ENCODE data around the gene FTO.

FTO gene

DNA sequence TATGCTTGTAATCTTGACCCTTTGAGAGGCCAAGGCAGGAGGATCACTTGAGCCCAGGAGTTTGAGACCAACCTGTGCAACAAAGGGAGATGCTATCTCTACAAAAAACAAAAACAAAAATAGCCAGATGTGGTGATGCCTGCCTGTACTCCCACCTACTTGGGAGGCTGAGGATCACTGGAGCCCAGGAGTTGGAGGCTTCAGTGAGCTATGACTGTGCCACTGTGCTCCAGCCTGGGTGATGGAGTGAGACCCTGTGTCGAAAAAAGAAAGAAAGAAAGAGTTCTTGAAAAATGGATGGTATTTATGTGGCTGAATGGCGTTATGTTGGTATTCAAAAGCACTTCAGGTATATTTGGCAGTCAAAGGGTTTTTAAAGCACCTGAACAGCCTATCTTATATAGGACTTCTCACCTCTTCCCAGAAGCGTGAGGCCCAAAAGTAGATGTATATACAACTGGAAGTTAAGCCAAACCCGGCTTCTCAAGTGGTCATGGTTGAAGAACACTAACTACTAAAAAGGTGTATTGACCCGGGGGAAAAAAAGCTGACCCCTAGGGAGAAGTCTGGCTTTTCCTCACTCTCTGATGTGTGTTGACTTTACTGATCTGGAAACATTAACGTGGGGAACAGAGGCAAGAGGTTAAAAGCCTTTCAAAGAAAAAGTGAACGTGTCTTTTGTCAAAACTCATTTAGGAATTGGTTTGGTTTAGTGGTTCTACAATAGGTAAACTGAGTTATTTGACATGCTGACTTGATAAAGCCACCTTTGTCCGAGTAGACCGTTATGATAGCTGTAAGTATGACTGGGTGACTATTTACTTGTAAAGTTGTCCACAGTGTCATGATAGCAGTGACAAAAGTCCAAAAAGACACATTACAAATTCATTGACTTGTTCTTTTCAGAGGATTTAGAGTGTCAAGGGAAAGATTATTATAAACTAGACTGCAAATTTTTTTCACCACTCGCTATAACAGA, 399.2 kb downstream of the FTO start:
- DNase-seq, result no peak

GRCh38 chr16:54106057-54106456, 402.1 kb downstream of the FTO start:
- no peak for DNase-seq

DNA sequence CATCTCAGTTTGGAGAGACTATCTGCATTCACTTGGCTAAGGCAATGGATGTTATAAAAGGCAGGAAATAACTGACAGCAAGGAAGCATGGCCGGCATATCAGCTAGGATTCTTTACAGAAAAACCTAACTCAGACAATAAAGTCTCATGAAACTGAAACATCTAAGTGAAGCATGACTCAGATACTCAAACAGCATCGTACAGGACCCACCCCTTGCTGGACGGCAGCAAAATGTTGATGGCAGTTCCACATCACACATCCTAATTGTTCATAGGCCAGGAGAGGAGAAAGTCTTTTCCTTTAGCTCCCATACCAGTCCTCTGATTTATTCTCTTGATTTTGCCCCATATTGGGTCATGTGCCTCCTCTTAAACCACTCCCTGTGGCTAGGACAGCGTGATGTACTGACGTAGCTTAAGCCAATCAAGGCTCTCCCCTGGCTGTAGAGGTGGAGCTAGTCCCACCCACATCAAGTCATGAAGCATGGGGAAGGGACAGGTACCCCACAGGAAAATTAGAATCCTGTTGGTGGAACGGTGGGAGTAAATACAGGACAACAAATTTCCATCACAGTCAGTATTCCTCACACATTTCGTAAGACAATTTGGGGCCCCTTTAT, 403.7 kb downstream of the FTO start:
- no peak for DNase-seq

- no peak for DNase-seq
Observed at GRCh38 chr16:54110016-54110981, 406.3 kb downstream of the FTO start.

DNA sequence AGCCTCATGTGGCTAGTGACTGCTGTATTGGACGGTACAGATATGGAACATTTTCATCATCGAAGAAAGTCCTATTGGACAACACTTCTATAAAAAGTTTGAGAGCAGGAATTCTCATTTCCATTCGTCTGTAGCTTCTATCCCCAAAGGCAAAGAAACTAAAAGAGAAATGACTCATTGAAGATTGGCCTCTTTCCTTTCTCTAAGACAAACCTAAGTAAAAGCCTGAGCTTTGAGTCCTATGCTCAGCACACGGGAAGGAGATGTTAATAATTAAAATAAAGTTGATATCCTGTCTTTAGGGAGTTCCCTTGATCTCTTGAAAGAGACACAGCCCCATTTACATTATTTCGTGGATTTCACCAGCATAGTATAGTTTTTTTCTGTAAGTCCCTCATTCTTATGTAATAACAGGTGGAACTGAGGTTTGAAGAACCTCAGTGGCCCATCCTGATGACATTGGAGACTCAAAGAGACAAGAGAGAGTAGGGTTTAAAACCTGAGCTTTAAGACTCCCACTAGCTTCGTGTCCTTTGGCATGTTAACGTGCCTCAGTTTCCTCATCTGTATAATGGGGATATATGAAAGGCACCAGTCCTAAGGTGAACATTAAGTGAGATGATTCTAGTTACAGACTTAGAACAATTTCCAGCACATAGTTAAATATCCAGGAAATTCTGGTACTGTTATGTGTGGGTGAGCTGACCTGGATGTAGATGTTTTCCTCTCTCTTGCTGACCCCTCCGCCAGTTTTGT, 408.7 kb downstream of the FTO start:
- no peak for DNase-seq

- DNase-seq, result no peak
Observed at GRCh38 chr16:54115558-54115957, 411.6 kb downstream of the FTO start.

DNA sequence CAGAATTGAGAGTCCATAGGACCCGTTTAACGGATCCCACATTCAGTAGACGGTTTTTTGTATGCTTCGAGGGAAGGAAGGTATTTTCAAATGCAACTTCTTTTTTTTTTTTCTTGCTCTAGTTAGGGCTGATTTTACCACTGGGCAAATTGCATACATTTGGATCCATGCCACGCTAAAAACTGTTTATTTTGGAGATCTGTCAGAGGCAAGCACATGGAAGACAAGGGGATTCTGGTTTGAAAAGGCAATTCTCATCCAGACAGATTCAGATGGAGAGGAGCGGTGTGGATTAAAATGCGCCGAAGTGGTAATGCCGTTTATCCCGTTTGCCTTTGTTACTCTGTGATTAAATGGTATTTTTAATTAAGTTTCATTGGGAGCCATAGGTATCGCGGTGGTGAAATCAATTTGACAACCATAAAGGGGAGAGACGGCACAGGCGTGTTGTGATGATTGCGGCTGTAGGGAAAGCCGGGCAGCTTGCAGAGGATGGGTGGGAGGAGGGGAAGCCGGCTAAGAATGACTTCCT, 412.2 kb downstream of the FTO start:
- DNase-seq, result no peak

DNA sequence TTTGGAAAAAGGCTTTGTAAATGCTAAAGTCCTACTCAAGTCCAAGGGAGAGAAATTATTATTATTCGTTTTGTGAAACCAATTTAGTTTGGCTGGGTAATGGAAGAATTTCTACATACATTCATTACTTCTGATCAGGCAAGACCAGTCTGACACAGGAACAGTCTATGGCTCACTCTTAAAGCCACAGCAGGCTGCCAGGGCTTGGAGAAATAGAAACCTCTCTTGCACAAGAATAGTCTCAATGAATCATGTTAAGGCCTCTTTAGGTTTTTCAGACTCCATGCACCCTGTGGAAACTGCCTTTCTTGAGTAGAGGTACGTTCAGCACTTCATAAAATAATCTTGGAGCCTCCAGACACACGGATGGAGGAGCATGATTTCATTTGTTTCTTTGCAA, 414.9 kb downstream of the FTO start:
- DNase-seq, result no peak

- DNase-seq, result no peak
Observed at GRCh38 chr16:54120846-54121480, 417.0 kb downstream of the FTO start.

GRCh38 chr16:54121539-54122295, 417.8 kb downstream of the FTO start:
- DNase-seq, result no peak

DNA sequence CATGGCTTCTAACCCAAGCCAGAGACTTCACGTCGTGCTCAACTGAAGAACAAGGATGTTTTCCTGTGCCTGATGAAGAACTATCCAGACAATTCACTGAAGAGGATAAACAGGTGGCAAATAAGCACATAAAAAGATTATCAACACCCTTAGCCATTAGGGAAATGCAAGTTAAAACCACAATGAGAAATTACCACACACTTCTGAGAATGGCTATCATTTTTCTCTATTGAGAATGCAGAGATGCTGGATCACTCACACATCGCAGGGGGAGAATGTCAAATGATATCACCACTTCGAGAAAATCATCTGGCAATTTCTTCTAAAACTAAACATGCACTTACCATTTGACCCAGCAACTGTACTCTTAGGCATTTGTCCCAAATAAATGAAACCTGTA, 419.8 kb downstream of the FTO start:
- no peak for DNase-seq

- DNase-seq, result no peak
Observed at GRCh38 chr16:54125751-54126655, 422.0 kb downstream of the FTO start.

DNA sequence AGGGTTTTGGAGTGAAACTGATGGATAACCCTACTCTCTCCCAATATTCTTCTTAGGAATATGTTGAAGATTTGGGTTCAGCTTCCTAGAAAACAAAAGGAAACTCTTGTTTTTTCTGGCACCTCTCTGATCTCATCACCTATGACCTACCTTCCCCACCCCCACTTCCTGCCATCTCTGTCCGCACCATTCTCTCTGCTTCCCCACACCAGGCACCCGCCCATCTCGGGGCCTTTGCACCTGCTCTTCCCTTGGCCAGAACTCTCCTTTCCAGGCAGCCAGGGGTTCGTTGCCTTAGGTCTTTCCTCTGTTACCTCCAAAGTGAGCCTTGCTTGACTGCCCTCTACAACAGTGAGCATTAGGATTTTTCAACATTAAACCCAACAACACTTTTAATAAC, 423.0 kb downstream of the FTO start:
- no peak for DNase-seq

GRCh38 chr16:54128629-54129234, 424.8 kb downstream of the FTO start:
- DNase-seq, result no peak

DNA sequence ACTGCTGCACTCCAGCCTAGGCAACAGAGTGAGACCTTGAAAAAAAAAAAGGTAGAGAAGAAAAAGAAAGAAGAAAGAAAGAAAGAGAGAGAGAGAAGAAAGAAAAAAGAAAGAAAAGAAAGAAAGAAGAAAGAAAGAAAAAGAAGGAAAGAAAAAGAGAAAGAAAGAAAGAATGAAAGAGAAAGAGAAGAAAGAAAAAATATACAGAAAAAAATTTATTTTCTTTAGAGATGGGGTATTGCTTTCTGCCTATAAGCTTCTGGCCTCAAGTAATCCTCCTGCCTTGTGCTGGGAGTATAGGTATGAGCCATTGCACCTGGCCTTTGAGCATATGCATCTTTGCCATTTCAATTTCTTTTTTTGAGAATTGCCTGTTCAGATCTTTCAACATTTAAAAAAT, 425.9 kb downstream of the FTO start:
- DNase-seq, result no peak

DNA sequence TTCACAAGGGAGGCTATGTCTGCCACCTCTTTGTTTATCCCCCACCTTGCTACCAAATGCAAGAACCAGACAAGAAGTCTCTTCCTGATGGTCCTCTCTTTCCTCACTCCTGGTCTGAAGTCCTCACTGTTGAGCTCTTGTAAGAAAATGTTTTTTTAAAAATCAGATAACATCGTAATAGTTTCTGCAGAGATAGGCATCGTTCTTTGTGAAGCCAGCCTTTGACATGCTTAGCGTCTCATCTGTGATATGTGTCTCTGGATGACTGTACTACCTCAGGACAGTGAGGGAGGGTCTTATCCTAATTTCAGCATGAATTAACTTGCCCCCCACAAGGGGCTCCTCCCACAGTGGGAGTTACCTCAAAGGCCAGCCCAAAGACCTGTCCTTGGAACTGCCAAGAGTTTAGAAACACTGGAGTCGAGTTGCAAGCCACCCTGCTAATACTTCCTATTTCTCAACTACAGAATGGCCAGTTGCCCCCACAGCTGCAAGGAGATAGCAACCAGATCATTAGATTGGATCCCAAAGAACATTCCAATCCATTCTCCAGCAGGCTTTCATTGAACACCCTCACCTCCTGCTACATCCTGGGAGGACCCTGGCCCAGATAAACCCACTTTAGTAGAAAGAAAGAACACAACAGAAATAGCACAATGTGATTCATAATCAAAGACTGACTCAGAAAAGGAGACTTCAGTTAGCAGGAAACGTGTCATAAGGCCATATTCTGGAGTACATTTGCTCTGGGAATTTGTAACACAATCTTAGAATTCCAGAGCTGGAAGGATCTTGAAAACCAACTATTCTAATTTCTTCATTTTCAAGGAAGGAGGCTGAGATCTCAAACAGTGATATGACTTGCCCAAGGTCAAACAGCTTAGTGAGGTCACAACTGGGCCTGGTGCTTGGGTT, 431.7 kb downstream of the FTO start:
- DNase-seq, result no peak

DNA sequence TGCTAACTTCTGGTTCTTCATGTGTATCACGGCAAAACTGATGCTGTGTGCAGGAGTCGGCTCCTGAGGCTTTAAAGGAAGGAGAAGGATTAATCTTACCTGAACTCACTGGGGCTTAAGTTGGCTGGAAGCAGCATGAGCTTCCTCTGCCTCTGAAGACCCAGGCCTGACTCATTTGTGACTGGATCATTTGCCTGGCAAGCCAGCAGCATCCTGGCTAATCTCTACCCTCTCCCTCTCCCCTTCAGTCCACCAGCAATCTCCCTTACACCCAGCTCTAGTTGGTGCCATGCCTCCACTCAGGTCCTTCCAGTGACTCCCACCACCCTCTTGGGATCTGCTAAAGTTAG, 432.3 kb downstream of the FTO start:
- no peak for DNase-seq

All from NCI-H1436 (cell line).